Measurements from ENCODE around the gene PRTN3.

The PRTN3 gene

DNA sequence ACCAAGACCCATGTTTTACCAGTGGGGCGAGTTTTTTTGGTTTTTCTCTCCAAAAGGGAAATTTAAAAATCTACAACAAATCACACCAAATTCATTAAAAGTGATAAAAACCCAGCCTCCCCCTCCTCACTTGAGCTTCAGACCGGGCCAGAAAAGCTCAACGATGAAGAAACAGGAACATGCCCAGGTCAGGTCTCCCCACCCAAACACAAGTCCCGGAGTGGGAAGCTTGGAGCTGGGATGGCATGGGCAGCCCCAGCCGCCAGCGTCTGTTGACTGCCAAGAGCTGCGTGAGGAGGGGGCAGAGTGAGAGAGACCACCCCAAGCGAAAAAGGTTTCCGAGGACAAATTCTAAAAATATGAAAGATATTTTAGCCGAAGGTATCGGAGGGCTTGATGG, 56.2 kb downstream of the PRTN3 start:
- DNase-seq (ENCODE audit: low read depth in 2 of 2, low spot score in 1 of 2) = no peak

DNA sequence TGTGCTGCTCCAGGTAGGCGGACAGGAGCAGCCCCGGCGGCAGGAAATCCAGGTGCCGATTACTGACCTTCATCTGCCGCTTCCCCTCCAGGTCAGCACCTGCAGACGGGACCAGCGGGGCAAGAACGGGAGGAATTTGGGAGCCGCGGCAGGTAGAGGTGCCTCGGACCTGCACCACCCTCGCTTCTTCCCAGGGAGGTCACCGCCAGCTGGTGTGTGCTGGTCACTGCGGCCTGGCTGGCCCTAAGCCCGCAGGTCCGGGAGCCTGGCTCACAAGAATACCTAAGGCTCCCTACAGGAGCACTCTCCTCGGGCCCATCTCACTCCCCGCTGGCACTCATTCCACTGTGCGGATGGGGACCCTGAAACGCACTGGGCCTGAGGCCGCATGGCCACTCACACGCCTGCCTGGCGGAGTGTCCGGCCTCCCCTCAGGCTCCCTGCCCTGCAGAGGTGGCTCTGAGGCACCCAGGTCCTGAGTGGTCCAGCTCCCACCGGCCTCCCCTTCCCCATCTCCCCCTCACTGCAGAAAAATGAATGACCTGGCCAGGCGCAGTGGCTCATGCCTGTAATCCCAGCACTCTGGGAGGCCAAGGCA, 56.7 kb downstream of the PRTN3 start:
- DNase-seq (ENCODE audit: low read depth in 2 of 2, low spot score in 1 of 2) = no peak
